ENCODE measurements around the gene ANAPC2. TPM values are rescaled to one million over a fixed set of nuclear protein-coding genes. Genes with fewer than 3 reads are reported as not detected.

The ANAPC2 gene
- total RNA-seq, 1 donor from 2014 or later: 29.8 TPM

DNA sequence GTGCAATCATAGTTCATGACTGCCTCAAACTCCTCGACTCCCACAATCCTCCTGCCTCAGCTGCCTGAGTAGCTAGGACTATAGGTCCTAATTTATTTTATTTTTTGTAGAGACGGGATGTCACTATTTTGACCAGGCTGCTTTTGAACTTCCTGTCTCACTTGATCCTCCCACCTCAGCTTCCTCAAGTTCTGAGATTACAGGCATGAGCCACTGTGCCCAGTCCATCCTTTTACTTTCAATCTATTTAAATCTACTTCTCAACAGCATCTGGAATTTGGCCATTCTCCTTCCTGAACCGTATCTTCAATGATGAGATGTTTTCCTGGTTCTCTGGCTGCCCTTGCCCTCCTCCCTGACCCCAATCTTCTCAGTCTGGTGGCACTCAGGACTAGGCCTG is 61.6 kb downstream of the ANAPC2 start:
- DNase-seq: no peak

Small RNA genes lying within 50 kb of the gene (small RNA-seq; reads per million reads assigned to genes)
- gene MIR3621 (ENCODE audit: low replicate concordance): not detected

Other genes starting within 250 kb of the ANAPC2 start
- 95.9 TPM for gene FBXW5, start 243.8 kb downstream of the ANAPC2 start, total RNA-seq
- 1.4 TPM for gene C8G, start 243.3 kb downstream of the ANAPC2 start, total RNA-seq
- 0.82 TPM for gene LCN12, start 236.3 kb downstream of the ANAPC2 start, total RNA-seq
- gene PTGDS, start 211.1 kb downstream of the ANAPC2 start, total RNA-seq: 10.2 TPM
- 0.31 TPM for gene LCNL1, start 205.6 kb downstream of the ANAPC2 start, total RNA-seq
- gene PAXX, start 196.1 kb downstream of the ANAPC2 start, total RNA-seq: 21.7 TPM
- 4.9 TPM for gene CLIC3, start 192.0 kb downstream of the ANAPC2 start, total RNA-seq
- gene ABCA2, start 160.3 kb downstream of the ANAPC2 start, total RNA-seq: 16.6 TPM
- 0.10 TPM for gene FUT7, start 156.5 kb downstream of the ANAPC2 start, total RNA-seq
- gene NPDC1, start 142.4 kb downstream of the ANAPC2 start, total RNA-seq: 27.0 TPM
- gene ENTPD2, start 134.5 kb downstream of the ANAPC2 start, total RNA-seq: 7.3 TPM
- gene SAPCD2, start 118.0 kb downstream of the ANAPC2 start, total RNA-seq: 5.6 TPM
- 3.2 TPM for gene UAP1L1, start 111.0 kb downstream of the ANAPC2 start, total RNA-seq
- gene MAN1B1, start 101.6 kb downstream of the ANAPC2 start, total RNA-seq: 59.5 TPM
- 22.8 TPM for gene DPP7, start 73.8 kb downstream of the ANAPC2 start, total RNA-seq
- gene GRIN1, start 49.4 kb downstream of the ANAPC2 start, total RNA-seq: 1.1 TPM
- gene LRRC26, start 18.5 kb downstream of the ANAPC2 start, total RNA-seq: 18.9 TPM
- gene TMEM210, start 16.5 kb downstream of the ANAPC2 start, total RNA-seq: not detected
- 57.3 TPM for gene SSNA1, start 116 bp upstream of the ANAPC2 start, total RNA-seq
- gene TPRN, start 12.2 kb upstream of the ANAPC2 start, total RNA-seq: 5.7 TPM
- 38.3 TPM for gene TMEM203, start 17.1 kb upstream of the ANAPC2 start, total RNA-seq
- gene NDOR1, start 17.1 kb upstream of the ANAPC2 start, total RNA-seq: 3.0 TPM
- not detected for gene RNF208, start 33.7 kb upstream of the ANAPC2 start, total RNA-seq
- 3.3 TPM for gene CYSRT1, start 36.6 kb upstream of the ANAPC2 start, total RNA-seq
- gene RNF224, start 38.9 kb upstream of the ANAPC2 start, total RNA-seq: not detected
- gene SLC34A3, start 42.3 kb upstream of the ANAPC2 start, total RNA-seq: not detected
- gene TUBB4B, start 52.7 kb upstream of the ANAPC2 start, total RNA-seq: 172 TPM
- gene STPG3, start 62.7 kb upstream of the ANAPC2 start, total RNA-seq: not detected
- gene NELFB, start 66.8 kb upstream of the ANAPC2 start, total RNA-seq: 50.9 TPM
- gene TOR4A, start 89.2 kb upstream of the ANAPC2 start, total RNA-seq: 5.4 TPM
- 18.8 TPM for gene NRARP, start 113.7 kb upstream of the ANAPC2 start, total RNA-seq
- 19.9 TPM for gene EXD3, start 234.6 kb upstream of the ANAPC2 start, total RNA-seq
- 1.2 TPM for gene NOXA1, start 234.8 kb upstream of the ANAPC2 start, total RNA-seq

Measured in tongue (tissue), 3 donors.